HG03025 (cell line): ENCODE results near the gene FAF1.
"Not testable (repeated sequence)": the region's sequence is repeated elsewhere in the genome, so short reads cannot be mapped to it uniquely, and the experiment has no call there.

Experiments
- ATAC-seq: cut with Tn5 transposase; IDR thresholded peaks from one replicate; pipeline ENCODE4 v1.9.1; 2021; ENCODE audit warnings: mild to moderate bottlenecking, moderate library complexity; ENCODE audit not compliant: unreplicated experiment, low FRiP score

The FAF1 gene

DNA sequence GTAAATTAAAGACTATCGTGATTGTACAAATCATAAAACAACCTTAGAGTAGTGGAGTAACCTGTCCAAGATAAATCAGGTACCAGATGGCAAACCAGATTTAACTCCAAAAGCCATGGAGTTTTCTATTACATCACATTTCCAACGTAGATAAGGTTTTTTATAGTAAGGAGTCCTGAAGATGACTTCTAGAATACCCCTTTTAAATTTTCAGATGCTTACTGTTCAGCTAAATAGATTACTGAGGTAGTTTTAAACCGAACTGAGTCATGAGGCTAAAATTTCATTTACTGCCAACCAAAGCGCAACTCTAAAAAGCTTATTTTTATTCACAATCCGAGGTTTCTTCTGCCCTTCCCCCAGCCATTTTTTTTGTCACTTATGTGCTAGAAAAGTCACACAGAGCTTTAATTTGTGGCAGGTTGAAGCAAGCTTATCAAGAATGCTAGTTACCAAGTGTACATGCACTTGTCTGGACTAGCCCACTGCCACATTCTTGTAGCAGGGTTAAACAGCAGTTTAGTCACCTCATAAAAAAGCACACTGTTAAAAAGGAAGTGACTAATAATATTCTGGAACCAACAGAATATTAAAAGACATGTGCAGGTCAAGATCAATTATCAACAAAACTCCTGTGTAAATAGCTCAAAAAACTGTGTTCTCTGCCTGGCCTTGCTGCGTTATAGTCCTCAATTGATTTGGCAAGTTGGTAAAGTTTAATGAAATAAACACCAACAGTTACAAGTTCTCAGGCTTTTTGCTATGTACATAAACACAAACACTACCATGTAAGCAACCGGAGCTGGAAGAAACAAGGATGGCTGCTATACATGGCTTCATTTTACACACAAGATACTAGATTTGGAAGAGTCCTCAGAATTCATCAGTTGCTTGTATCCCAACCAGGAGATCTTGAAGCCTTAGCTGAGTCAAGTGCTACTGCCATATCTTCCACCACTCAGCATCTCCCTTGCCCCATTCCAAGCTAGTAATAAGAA, 356.5 kb downstream of the FAF1 start:
- ATAC-seq, result no peak

DNA sequence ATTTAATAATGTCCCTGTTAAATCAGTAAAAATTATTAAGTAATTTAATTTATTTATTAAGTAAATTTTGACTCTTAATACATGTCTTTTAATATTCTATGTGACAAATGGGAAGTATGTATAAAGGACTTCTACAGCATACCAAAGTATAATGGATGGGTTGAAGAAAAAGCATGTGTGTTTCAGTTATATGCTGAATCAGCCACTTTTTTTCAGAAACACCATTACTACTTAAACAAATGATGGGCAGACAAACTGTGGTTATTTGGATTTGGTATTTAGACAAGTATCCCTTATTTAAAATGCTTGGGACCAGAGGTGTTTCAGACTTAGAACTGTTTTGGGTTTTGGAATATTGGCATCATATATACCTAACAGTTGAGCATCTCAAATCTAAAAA, 360.5 kb downstream of the FAF1 start:
- no peak for ATAC-seq

DNA sequence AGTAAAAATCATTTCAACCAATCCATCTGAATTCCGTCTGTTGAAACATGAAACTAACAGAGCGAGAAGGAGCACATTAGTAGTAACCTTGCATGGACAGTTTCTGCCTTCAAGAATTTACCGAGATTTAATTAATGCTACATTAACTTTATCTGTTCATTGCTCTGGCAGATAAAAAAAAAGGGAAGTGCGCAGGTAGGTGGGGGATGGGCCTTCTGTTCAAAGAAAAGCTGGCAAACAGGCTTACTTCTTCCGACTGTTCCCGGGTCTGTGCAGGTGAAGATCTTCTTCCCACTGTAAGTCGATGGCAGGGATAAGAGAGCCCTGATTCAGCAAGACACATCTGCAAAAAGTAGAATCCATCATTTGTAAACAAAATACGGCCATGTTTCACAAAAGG, 364.2 kb downstream of the FAF1 start:
- no peak for ATAC-seq

DNA sequence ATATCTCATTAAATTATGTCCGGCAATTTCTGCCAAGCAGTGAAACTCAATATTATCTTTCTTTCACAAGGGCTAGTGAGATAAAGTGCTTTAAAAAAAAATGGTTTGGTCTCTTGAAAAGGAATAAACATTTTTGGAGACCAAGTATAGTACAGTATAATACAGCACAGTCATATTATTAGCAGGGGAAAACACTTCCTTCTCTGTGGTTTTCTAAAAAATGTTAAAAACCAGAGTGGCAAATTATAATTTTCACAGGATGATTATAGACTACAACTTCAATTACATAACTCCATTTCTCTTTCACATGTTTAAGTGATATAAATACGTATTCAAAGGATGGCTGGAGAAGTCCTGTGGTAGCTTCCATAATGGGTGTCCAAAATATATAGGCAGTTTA, 366.6 kb downstream of the FAF1 start:
- no peak for ATAC-seq

DNA sequence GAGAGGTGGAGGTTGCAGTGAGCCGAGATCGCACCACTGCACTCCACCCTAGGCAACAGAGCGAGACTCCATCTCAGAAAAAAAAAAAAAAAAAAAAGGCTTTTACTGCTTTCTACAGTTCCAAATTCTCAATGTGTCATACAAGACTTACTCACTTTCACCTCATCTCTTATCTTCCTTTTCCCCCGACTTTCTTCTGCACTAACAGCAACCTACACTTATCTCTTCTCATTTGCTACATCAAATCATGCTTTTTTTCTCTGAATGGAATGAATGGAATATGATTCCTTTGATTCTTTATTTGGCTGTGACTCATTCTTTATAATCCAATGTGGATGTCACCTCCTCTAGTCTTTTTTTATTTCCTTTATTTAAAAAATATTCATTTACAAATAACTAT, 368.5 kb downstream of the FAF1 start:
- no peak for ATAC-seq

DNA sequence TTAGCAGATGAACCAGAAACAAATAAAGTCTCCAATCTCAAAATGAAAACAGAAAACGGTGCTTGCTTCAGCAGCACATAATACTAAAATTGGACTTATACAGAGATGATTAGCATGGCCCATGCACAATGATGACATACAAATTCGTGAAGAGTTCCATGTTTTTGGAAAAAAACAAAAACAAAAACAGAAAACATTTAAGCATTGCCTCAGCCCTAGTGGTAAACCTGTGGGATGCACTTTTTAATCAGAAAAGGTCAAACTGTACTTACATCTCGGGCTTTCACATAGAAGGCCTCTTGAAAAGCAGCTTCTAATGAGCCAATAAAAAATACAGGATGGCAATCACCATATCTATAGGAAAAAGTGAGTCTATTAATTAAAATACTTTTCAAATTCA, 377.7 kb downstream of the FAF1 start:
- no peak for ATAC-seq

DNA sequence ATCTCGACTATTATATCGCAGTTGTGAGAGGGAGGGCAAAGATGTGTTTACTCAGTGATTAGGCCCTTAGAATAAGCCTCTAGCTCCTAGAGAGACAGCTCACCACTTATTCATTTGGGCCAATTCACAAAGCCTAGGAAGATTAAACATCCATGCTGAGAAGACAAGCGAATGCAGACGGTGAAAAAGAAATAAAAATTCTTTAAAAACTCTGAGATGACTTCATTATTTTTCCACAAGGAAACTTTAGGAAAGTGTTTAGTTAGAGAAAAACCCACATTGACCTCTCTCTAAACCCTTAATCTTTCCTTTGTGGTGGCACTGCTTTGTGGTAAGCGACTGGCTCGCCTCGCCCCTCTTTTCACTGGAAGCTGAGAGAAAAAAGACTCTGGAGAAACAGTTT, 390.0 kb downstream of the FAF1 start:
- no peak for ATAC-seq

DNA sequence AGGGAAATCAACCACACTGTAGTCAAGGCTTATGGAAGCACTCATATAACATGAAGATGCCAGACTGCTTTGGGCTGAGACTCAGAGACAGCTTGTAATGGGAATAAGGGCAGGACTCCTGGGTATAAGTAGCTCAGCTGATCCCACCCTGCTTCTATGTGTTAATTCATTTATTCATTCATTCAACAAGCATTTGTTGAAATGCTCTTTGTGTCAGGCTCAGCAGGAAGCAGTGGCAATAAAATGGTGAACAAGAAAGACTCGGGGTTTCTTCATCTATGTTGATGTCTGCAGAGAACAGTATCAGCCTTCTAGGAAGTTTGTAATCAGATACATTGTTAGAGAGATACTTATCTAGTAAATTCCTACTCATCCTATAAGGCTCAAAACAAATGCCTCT, 391.3 kb downstream of the FAF1 start:
- no peak for ATAC-seq

DNA sequence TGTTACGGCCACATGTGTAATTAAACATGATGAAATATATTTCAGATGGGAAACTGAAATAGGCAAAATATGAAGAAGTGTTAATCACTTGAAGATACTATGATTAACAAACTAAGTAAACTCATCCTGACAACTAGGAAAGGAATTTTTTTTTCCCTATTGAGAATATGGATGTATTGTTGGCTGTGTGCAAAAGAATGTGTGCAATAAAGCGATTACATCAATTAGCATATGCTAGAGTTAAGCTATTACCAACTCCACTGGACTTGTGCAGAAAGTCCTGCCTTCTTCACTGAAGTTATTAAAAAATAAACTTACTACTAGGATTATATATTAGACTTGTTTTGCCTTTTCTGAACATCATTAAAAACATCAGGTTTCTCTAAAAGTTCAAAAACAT, 393.7 kb downstream of the FAF1 start:
- ATAC-seq, result no peak

DNA sequence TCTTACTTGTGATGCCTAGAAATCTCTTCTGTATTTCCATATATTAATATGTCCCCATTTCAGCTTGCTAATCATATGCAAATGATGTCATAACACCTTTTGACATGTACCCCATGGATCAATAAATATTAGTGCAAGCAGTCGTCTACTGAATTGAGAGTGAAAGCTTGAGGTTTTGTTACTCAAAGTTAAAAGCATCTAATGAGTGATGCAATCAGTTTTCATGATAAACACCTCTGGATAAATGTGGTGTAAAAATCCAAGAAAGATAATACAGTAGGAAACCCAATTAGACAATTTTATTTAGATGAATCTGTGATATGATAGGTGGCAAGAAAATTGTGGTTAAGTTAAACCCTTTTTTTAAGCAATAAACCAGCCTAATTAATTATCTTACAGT, 395.6 kb downstream of the FAF1 start:
- no peak for ATAC-seq

DNA sequence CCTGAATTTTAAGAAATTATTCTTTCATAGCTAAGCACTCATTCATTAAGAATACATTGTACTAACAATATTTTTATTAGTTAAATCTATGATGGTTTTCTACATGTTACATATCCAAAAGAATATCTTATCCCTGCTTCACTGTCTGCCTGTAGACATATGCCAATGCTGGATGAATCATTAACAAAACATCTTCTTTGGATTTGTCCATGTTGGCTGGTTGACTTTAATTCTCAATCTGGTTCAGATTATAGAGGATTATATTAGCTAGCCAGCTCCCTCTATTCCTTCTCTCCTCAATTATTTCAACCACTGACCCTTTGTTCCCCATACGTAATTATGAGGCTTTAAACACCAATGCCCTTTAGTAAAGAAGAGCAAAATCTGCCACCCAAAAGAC, 398.0 kb downstream of the FAF1 start:
- no peak for ATAC-seq

DNA sequence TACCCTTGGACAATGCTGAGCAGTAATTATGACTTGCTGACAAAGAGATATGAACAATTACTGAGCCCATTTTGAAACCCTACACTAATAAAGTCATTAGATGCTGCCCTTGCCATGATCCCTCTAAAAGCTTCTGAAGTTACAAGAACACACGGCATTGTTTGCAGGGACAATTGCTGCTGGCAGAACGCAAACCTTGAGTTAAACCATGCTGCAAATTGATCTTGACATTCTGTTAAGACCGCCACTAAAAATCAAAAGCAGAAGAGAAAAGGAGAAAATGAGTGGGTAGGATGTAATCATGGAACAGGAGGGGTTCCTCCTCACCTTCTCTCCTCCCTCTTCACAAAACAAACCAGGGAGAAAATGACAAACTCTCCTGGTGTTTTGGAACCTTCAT, 400.6 kb downstream of the FAF1 start:
- ATAC-seq, result no peak

DNA sequence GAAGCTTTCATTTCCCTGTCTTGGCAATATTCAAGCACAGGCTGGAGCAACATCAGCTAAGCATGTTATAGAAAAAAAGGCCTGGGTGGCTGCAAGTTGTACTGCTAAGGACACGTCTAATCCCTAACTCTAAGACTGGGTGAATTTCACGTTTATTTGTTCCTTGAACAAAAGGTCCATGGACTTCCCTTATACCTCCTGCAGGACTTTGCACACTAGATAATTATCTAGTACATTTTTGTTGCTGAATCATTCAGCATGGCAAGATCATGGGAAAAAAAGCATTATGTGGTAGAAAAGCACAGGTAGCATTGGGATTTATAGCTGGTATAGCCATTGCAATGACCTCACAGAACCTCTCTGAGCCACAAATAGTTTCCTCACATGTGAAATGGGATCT, 406.1 kb downstream of the FAF1 start:
- ATAC-seq, result no peak

DNA sequence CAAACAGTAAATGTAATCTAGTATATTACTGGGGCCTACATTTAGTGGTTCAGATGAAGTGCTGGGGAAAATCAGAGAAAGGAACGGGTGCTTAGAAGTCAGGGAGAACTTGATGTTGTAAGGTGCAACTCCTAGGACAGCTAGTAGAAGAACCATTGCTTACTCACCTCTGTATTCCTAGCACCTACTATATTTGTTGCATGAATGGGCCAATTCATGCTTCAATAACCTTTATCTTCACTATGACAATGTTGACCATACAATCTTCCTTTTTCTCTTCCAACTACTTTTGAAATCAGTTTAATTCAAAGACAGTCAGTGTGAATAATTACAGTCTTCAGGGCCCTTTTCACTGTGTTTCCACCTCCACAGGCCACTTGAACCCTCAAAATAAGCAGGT, 411.8 kb downstream of the FAF1 start:
- no peak for ATAC-seq

DNA sequence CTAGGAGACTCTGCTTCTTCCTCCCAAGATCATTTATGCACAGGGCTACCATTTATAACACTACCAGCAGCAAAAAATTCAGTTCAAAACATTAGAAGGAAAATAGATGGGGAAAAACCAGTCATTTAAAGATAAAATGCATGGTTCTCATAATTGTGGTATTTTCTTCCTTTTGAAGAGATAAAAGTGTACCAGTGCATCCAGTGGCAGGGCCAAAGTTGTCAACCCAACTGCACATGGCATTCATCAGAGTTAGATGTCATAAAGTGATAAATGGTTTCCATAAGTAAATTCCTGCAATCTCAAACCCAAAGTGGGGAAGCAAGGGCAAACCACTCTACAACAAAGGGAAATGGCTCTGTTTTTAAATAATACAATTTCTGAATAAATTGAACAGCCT, 417.7 kb downstream of the FAF1 start:
- no peak for ATAC-seq

DNA sequence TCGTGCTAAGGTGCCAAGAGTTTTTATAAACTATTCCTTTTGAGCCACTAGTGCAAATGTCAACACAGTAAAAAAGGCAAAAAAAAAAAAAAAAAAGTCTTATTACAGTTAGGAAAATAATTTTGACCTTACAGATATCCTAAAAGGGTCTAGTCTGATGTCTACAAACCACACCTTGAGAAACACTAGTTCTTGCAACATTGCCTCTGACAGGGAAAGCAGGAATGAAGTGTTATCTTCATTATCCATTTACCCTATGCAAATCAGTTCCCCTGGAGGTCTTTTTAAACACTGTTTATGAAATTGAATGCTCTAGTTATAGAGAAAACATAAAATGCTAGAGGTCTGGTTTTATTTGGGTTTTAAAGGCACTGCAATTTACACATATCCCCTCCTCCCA, 421.6 kb downstream of the FAF1 start:
- ATAC-seq, result no peak

DNA sequence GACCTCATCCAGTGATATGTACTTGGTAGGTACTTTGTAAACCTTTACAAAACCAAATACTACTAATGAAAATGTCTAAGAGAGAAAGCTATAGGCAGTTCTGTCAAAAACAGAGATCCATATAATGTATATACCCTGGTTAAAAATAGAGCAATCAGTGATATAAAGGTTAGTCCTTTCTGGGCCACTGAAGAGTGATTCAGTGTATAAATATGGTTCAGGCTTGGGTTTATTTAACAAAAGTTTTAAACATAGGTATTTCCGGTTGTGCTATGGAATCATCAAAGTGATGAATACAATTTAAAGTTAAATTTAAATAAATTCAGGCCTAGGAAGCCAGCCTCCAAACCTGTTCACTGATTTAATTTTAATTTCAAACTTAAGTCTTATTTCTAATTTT, 428.5 kb downstream of the FAF1 start:
- no peak for ATAC-seq

DNA sequence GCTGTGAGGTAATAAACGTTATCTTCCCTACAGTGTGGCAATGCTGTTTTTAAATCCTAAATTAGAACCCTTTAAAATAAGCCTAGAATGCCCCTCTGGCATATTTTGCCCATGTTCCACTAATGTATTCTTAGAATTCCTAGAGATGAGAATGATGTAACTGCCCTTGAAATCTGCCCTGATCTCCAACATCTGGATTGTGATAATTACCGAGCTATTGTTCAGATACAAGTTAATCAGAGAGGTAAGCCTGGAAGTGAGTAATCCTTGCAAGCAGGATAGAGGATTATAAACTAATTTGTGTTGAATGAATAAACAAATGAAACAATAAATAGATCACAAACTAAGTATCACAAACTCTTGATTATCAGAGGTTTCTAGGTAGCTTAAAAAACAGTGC, 429.0 kb downstream of the FAF1 start:
- ATAC-seq, result no peak

DNA sequence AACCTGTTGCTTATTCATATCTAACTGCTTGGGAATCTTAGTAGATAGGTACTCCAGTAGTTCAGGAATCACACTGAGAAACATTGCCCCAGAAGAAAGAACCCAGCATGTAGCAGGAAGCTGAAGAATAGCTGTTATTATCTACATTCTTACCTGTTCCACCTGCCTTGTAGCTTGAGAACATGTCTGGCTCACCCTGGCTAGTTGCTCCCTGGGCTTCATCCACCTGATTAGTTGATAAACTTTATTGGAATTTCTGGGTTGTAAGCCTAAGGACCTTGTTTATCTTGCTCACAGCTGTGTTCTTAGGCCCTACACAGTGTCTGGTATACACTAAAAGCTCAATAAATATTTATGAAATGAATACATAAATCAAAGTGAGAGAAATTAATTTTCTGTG, 430.6 kb downstream of the FAF1 start:
- ATAC-seq, result no peak

DNA sequence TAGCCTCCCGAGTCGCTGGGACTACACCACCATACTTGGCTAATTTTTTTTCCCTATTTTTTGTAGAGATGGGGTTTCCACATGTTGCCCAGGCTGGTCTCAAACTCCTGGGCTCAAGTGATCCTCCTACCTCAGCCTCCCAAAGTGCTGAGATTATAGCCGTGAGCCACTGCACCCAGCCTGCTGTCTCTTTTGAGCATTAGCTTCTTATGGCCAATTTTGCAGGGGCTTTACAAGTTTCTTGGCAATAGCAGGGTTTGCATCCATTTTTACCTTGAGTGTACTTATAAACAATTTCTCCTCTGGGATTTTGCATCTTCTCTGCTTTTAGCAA, 432.1 kb downstream of the FAF1 start:
- ATAC-seq, result not testable (repeated sequence)

DNA sequence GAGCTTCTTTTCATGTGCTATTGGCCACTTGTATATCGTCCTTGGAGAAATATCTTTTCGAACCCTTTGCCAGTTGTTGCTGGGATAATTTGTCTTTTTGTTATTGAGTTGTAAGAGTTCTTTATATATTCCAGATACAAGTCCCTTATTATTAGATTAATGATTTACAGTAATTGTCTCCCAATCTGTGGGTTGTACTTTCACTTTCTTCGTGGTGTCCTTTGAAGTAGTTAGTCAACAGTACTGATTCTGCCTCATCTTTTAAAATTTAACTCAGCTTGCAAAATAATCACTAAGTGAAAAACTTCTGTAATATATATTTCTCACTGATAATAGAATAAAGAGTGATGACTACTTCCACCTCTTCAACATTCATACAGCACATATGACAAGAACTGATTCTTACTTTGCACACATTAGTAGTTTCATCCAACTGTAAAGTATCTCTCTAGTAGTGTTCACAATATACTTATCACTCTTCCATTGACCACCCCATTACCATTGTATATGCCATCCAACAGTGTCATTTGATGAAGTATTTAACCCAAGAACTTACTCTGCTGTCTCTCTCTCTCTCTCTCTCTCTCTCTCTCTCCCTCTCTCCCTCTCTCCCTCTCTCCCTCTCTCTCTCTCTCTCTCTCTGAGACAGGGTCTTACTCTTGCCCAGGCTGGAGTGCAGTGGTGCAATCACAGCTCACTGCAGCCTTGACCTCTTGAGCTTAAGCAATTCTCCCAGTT, 432.6 kb downstream of the FAF1 start:
- no peak for ATAC-seq

DNA sequence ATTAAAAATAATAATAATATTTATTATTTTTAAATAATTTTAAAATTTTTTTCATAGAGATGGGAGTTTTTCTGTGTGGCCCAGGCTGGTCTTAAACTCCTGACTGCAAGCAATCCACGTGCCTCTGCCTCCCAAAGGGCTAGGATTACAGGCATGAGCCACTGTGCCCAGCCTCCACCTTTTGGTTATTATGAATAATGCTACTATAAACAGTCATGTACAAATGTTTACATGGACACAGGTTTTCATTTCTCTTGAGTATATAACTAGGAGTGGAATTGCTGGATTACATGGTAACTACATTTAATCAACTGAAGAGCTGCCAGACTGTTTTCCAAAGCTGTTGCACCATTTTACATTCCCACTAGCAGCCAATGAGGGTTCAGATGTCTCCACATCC, 433.6 kb downstream of the FAF1 start:
- no peak for ATAC-seq
